ENCODE data around the gene DAGLB. TPM values are rescaled to one million over a fixed set of nuclear protein-coding genes. Genes with fewer than 3 reads are reported as not detected.
"Not testable (repeated sequence)": the region's sequence is repeated elsewhere in the genome, so short reads cannot be mapped to it uniquely, and the experiment has no call there.

DAGLB gene
- polyA plus RNA-seq, 4 donors: 14.0 to 20.4 (median 16.3) TPM

DNA sequence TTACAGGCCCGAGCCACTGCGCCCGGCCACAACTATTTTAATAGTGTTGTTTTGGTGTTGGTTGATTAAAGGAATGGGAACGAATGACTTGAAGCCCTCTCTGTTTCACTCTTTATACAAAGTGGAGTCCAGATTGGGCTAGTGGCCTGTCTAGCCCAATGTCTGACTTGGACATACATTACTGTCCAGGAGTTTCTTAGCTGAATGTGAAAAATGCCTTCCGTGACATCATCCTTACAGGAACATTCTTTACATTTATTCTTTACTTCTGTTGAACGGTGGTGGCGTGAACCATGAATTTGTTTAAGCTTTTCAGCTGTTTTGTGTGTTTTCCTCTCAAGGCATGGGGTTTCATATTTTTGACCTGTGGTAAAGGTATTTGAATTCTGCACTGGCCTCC, 67.9 kb downstream of the DAGLB start:
- DNase-seq (ENCODE audit: low read depth in 4 of 4, low spot score in 2 of 4): no peak

DNA sequence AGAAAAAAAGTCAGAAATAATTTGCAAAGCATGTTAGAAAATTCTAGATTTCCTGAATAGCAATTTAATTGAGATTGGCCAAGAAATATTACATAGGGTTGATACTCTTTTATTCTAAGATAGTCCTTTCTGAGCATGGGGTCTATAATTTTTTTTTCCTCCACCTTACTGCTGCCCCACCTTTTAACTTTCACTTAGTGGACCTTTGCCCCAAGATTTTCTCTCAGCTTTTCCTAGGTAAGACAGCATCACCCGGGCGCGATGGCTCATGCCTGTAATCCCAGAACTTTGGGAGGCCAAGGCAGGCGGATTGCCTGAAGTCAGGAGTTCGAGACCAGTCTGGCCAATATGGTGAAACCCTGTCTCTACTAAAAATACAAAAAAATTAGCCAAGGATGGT, 69.2 kb downstream of the DAGLB start:
- DNase-seq (ENCODE audit: low read depth in 4 of 4, low spot score in 2 of 4): not testable (repeated sequence)

DNA sequence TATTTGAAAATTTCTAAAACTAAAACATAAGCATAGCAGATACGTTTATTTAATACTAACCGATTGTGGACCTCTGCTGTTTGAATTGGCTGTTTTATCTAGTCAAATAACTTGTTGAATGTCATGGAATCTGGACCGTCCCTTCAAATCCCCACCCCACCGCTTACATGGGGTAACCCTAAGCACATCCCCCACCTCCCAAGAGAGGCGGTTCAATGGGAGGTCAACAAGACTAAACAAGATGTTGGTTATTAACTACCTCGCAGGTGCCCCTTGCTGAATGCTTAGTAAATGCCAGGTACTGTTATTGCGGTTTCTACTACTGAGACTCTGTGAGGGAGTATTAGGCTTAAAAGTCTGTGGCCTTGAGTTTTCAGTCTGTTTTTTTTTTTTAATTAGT, 70.9 kb downstream of the DAGLB start:
- no peak for DNase-seq (ENCODE audit: low read depth in 4 of 4, low spot score in 2 of 4)

DNA sequence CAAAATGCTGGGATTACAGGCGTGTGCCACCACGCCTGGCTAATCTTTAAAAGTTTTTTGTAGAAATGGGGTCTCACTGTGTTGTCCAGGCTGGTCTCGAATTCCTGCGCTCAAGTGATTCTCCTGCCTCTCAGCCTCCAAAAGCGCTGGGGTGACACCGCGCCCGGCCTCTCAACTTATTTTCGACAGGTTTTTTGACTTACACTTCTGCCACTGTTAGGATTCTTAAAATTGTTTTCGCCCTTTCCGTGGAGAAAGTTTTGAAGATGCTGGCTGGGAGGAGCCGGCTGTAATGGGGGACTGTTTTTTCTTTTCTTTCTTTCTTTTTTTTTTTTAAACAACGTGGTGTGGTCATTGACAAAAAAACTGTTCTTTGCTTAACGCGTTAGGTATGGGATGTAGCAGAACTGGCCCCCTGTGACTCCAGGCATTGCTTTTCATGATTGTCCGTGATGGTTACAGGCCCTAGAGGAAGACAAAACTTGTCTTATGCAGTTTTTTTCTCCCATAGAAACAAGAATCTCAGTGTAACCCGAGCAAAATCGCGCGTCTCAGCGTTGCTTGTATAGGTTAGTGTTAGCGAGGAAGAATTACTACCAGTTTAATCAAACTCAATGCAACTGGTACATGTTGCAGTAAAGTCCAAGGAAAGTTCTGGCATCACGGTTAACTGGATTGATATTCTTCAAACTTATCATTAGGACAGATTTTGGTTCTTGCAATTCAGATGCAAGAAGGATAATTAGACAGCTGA, 72.2 kb downstream of the DAGLB start:
- peak in 1 of 4 donors; percentile 29 for DNase-seq (ENCODE audit: low read depth in 4 of 4, low spot score in 2 of 4)

DNA sequence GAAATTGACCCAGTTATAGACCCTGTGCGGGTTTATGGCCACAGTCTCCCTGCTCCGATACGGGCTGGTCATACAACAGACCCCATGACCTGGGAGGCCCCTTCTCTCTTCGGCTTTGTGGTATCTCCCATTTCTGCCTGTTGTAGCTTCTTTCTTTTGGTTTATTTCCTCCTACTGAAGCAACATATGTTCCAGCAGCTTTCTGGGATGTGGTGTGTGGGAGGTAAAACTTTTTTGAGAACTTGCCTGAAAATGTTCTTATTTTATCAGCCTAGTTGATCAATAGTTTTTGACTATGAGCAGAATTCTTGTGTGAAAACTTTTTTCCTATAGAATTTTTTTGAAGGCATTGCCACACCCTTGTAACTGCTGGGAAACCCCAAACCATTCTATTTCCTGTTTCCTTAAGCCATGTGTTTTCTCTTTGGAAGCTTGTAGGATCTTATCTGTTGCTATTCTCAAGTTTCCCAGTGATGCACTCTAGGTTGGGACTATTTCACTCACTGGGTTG, 80.0 kb downstream of the DAGLB start:
- DNase-seq (ENCODE audit: low read depth in 4 of 4, low spot score in 2 of 4): no peak

DNA sequence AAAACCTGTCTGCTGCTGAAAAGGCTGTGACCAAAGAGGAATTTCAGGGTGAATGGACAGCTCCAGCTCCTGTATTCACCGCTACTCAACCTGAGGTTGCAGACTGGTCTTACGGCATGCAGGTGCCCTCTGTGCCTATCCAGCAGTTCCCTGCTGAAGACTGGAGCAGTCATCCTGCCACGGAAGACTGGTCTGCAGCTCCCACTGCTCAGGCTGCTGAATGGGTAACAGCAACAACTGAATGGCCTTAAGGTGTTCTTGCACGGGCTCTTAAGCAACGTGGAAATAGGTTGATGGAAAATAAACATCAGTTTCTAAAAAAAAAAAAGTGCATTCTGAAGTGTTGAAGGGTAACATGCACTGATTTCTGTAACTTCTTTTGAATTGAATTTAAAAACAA, 82.3 kb downstream of the DAGLB start:
- no peak for DNase-seq (ENCODE audit: low read depth in 4 of 4, low spot score in 2 of 4)

DNA sequence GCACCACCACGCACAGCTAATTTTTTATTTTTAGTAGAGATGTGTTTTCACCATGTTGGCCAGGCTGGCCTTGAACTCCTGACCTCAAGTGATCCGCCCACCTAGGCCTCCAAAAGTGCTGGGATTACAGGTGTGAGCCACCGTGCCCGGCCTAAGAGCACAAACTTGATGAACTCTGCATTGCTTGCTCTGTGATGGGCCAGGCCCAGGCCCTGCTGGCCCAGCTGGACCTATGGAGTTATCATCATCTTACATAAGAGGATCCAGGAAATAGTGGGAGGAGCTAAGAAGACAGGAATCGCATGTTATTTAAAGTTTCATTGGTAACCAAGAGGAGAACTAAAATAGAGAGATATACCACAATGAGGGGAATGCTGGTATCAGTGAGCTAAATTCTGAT, 86.9 kb downstream of the DAGLB start:
- no peak for DNase-seq (ENCODE audit: low read depth in 4 of 4, low spot score in 2 of 4)

DNA sequence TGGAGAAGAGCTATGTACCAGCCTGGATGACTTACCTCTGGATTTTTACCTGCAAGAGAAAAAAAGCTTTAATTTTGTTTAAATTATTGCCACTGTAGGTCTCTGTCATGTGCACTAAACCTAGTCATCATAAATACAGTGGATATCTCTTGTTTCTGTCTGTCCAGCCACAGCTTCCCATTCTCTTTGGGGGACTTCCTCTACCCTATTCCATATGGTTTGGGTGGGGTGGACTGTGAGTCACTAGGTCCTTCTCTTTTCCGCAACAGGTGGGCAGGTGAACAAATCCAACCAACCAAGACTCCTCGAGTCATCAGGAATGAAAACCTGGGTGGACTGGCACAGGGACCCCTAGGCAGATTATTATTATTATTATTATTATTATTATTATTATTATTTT, 88.0 kb downstream of the DAGLB start:
- DNase-seq (ENCODE audit: low read depth in 4 of 4, low spot score in 2 of 4): no peak

Other genes with a start within 250 kb of the DAGLB start
- gene CYTH3, start 175.3 kb downstream of the DAGLB start, polyA plus RNA-seq (ENCODE audit: insufficient read length in 4 of 4): 10 to 100 TPM; 34.3 to 47.1 (median 40.0) TPM
- gene FAM220A, start 99.0 kb downstream of the DAGLB start, polyA plus RNA-seq (ENCODE audit: insufficient read length in 4 of 4): 10 to 100 TPM; 20.1 to 26.3 (median 22.3) TPM
- gene RAC1, start 73.4 kb downstream of the DAGLB start, polyA plus RNA-seq (ENCODE audit: insufficient read length in 4 of 4): 100 to 1,000 TPM; 269 to 285 (median 281) TPM
- gene KDELR2, start 36.2 kb upstream of the DAGLB start, polyA plus RNA-seq (ENCODE audit: insufficient read length in 4 of 4): 100 to 1,000 TPM; 171 to 196 (median 192) TPM
- 1 to 10 TPM in 2 of 4 donors, under 1 TPM in 2; 0.51 to 1.5 (median 0.84) TPM for gene GRID2IP, start 103.5 kb upstream of the DAGLB start, polyA plus RNA-seq (ENCODE audit: insufficient read length in 4 of 4)
- gene ZDHHC4, start 129.5 kb upstream of the DAGLB start, polyA plus RNA-seq (ENCODE audit: insufficient read length in 4 of 4): 10 to 100 TPM; 77.1 to 87.0 (median 82.0) TPM
- gene INTS15, start 142.1 kb upstream of the DAGLB start, polyA plus RNA-seq (ENCODE audit: insufficient read length in 4 of 4): 10 to 100 TPM; 32.6 to 48.3 (median 40.6) TPM
- gene ZNF853, start 167.7 kb upstream of the DAGLB start, polyA plus RNA-seq (ENCODE audit: insufficient read length in 4 of 4): 10 to 100 TPM; 14.1 to 20.5 (median 17.3) TPM
- gene ZNF316, start 189.4 kb upstream of the DAGLB start, polyA plus RNA-seq (ENCODE audit: insufficient read length in 4 of 4): 10 to 100 TPM; 35.5 to 60.3 (median 46.4) TPM

Measured in left renal cortex interstitium (tissue), 4 donors.